ENCODE data around the gene RNLS. TPM values are rescaled to one million over a fixed set of nuclear protein-coding genes. Genes with fewer than 3 reads are reported as not detected.

RNLS gene
- total RNA-seq, 2 experiments from 2014 or later = 1.2 to 1.8 TPM

GRCh38 chr10:88474884-88475844 is 108.0 kb downstream of the RNLS start:
- Mint-ChIP-seq H3K9me3 (no peaks in the 10 kb centered on the region), H3K27me3 (no peaks in the 10 kb centered on the region), H3K36me3 (ENCODE audit: low read depth) (no peaks in the 10 kb centered on the region), H3K4me3 (no peak overlapping the region), H3K27ac (no peak overlapping the region), H3K4me1 (no peaks in the 10 kb centered on the region)
- CTCF ChIA-PET = no interaction called here
- no peak for DNase-seq
- POLR2A ChIA-PET = no interaction called here

- H3K27me3 Mint-ChIP-seq = no peaks in the 10 kb centered on the region
- DNase-seq = no peak
- H3K4me3 Mint-ChIP-seq = no peak overlapping the region
- no peaks in the 10 kb centered on the region for H3K4me1 Mint-ChIP-seq
- H3K9me3 Mint-ChIP-seq = no peaks in the 10 kb centered on the region
- CTCF ChIA-PET = no interaction called here
- no peaks in the 10 kb centered on the region for H3K36me3 Mint-ChIP-seq (ENCODE audit: low read depth)
- H3K27ac Mint-ChIP-seq = no peak overlapping the region
- POLR2A ChIA-PET = no interaction called here
Measured at GRCh38 chr10:88473989-88474883, 108.9 kb downstream of the RNLS start.

GRCh38 chr10:88472540-88472939 is 110.6 kb downstream of the RNLS start:
- Mint-ChIP-seq H3K27ac (no peak overlapping the region), H3K4me1 (no peaks in the 10 kb centered on the region), H3K4me3 (no peak overlapping the region), H3K36me3 (ENCODE audit: low read depth) (no peaks in the 10 kb centered on the region), H3K27me3 (no peaks in the 10 kb centered on the region), H3K9me3 (no peaks in the 10 kb centered on the region)
- DNase-seq = no peak
- ChIA-PET POLR2A (no interaction called here), CTCF (no interaction called here)

- no peaks in the 10 kb centered on the region for H3K27me3 Mint-ChIP-seq
- DNase-seq = no peak
- no peak overlapping the region for H3K27ac Mint-ChIP-seq
- H3K36me3 Mint-ChIP-seq (ENCODE audit: low read depth) = no peaks in the 10 kb centered on the region
- no peaks in the 10 kb centered on the region for H3K4me1 Mint-ChIP-seq
- CTCF ChIA-PET = no interaction called here
- H3K4me3 Mint-ChIP-seq = no peak overlapping the region
- no peaks in the 10 kb centered on the region for H3K9me3 Mint-ChIP-seq
- POLR2A ChIA-PET = no interaction called here
Measured at GRCh38 chr10:88471899-88472298, 111.2 kb downstream of the RNLS start.

- Mint-ChIP-seq H3K4me3 (no peak overlapping the region), H3K36me3 (ENCODE audit: low read depth) (no peaks in the 10 kb centered on the region), H3K9me3 (no peaks in the 10 kb centered on the region), H3K27me3 (no peaks in the 10 kb centered on the region), H3K4me1 (no peaks in the 10 kb centered on the region), H3K27ac (no peak overlapping the region)
- CTCF ChIA-PET = interaction anchor here (1.0 kb wide), 1 partner anchor 605 kb away, joined by 3 read pairs; the partner anchor contains the start of genes KLLN and PTEN
- DNase-seq = no peak
- POLR2A ChIA-PET = no interaction called here
Measured at GRCh38 chr10:88467835-88468485, 115.2 kb downstream of the RNLS start.

- POLR2A ChIA-PET = no interaction called here
- H3K9me3 Mint-ChIP-seq = no peaks in the 10 kb centered on the region
- H3K27ac Mint-ChIP-seq = no peak overlapping the region
- H3K27me3 Mint-ChIP-seq = no peaks in the 10 kb centered on the region
- H3K36me3 Mint-ChIP-seq (ENCODE audit: low read depth) = no peaks in the 10 kb centered on the region
- no peak for DNase-seq
- no peaks in the 10 kb centered on the region for H3K4me1 Mint-ChIP-seq
- CTCF ChIA-PET = no interaction called here
- H3K4me3 Mint-ChIP-seq = no peak overlapping the region
Measured at GRCh38 chr10:88466786-88467185, 116.3 kb downstream of the RNLS start.

GRCh38 chr10:88465765-88466164 is 117.4 kb downstream of the RNLS start:
- H3K9me3 Mint-ChIP-seq = no peaks in the 10 kb centered on the region
- H3K4me1 Mint-ChIP-seq = no peaks in the 10 kb centered on the region
- ChIA-PET POLR2A (no interaction called here), CTCF (interaction anchor here (1.0 kb wide), 1 partner anchor 603 kb away, joined by 3 read pairs; the partner anchor contains the start of genes KLLN and PTEN)
- no peaks in the 10 kb centered on the region for H3K27me3 Mint-ChIP-seq
- no peak for DNase-seq
- no peak overlapping the region for H3K27ac Mint-ChIP-seq
- no peaks in the 10 kb centered on the region for H3K36me3 Mint-ChIP-seq (ENCODE audit: low read depth)
- no peak overlapping the region for H3K4me3 Mint-ChIP-seq

GRCh38 chr10:88463811-88464210 is 119.3 kb downstream of the RNLS start:
- CTCF ChIA-PET = interaction anchor here (1.1 kb wide), 1 partner anchor 10 kb away, joined by 3 read pairs; no protein-coding TSS in a partner anchor
- H3K4me1 Mint-ChIP-seq = no peaks in the 10 kb centered on the region
- no peak overlapping the region for H3K4me3 Mint-ChIP-seq
- POLR2A ChIA-PET = no interaction called here
- H3K9me3 Mint-ChIP-seq = peaks cover 2% of the 10 kb centered on the region
- H3K27ac Mint-ChIP-seq = no peak overlapping the region
- no peak for DNase-seq
- no peaks in the 10 kb centered on the region for H3K36me3 Mint-ChIP-seq (ENCODE audit: low read depth)
- H3K27me3 Mint-ChIP-seq = peaks cover 3% of the 10 kb centered on the region

GRCh38 chr10:88461426-88461825 is 121.7 kb downstream of the RNLS start:
- no peak overlapping the region for H3K4me3 Mint-ChIP-seq
- peaks cover 3% of the 10 kb centered on the region for H3K9me3 Mint-ChIP-seq
- peaks cover 3% of the 10 kb centered on the region for H3K27me3 Mint-ChIP-seq
- no peaks in the 10 kb centered on the region for H3K36me3 Mint-ChIP-seq (ENCODE audit: low read depth)
- peaks cover 2% of the 10 kb centered on the region for H3K4me1 Mint-ChIP-seq
- ChIA-PET CTCF (no interaction called here), POLR2A (no interaction called here)
- no peak overlapping the region for H3K27ac Mint-ChIP-seq
- DNase-seq = no peak

GRCh38 chr10:88459530-88459929 is 123.6 kb downstream of the RNLS start:
- no peak for DNase-seq
- ChIA-PET CTCF (interaction anchor here (1.4 kb wide), 1 partner anchor 19 kb away, joined by 4 read pairs; no protein-coding TSS in a partner anchor), POLR2A (no interaction called here)
- Mint-ChIP-seq H3K27ac (no peak overlapping the region), H3K4me3 (no peak overlapping the region), H3K36me3 (ENCODE audit: low read depth) (no peaks in the 10 kb centered on the region), H3K9me3 (peaks cover 3% of the 10 kb centered on the region), H3K27me3 (peaks cover 3% of the 10 kb centered on the region), H3K4me1 (peaks cover 4% of the 10 kb centered on the region)

- Mint-ChIP-seq H3K36me3 (ENCODE audit: low read depth) (no peaks in the 10 kb centered on the region), H3K4me1 (peaks cover 4% of the 10 kb centered on the region), H3K27ac (no peak overlapping the region), H3K27me3 (peaks cover 3% of the 10 kb centered on the region), H3K9me3 (peaks cover 7% of the 10 kb centered on the region), H3K4me3 (no peak overlapping the region)
- POLR2A ChIA-PET = no interaction called here
- DNase-seq = no peak
- CTCF ChIA-PET = interaction anchor here (0.6 to 1.1 kb wide), 2 partner anchors 38 to 234 kb away, joined by 3 read pairs; no protein-coding TSS in a partner anchor
Measured at GRCh38 chr10:88458209-88458608, 124.9 kb downstream of the RNLS start.

GRCh38 chr10:88457660-88458059 is 125.5 kb downstream of the RNLS start:
- peaks cover 4% of the 10 kb centered on the region for H3K4me1 Mint-ChIP-seq
- CTCF ChIA-PET = interaction anchor here (0.6 kb wide), 1 partner anchor 234 kb away, joined by 3 read pairs; no protein-coding TSS in a partner anchor

More at GRCh38 chr10:88457660-88458059, 125.5 kb downstream of the RNLS start:
- no peak overlapping the region for H3K4me3 Mint-ChIP-seq
- POLR2A ChIA-PET = no interaction called here
- H3K36me3 Mint-ChIP-seq (ENCODE audit: low read depth) = no peaks in the 10 kb centered on the region
- no peak overlapping the region for H3K27ac Mint-ChIP-seq
- peaks cover 7% of the 10 kb centered on the region for H3K9me3 Mint-ChIP-seq
- DNase-seq = no peak
- H3K27me3 Mint-ChIP-seq = peaks cover 3% of the 10 kb centered on the region
